Hepatocyte (in vitro differentiated cells): ENCODE data around the gene HIF1A. TPM values are rescaled to one million over a fixed set of nuclear protein-coding genes. Genes with fewer than 3 reads are reported as not detected.

Source experiments
- DNase-seq: peaks from one replicate; pipeline ENCODE4 v3.0.0-alpha.2; 2016; ENCODE audit warnings: low spot score
- H2AFZ ChIP-seq: fragments of 200-600 bp; sonication (generic); 2 replicates; pipeline ENCODE4 v1.6.0; 2016; ENCODE audit warnings: antibody characterized with exemption, mild to moderate bottlenecking
- H3K27ac ChIP-seq: fragments of 200-600 bp; sonication (generic); 2 replicates; pipeline ENCODE4 v1.5.1; 2016; ENCODE audit warnings: mild to moderate bottlenecking
- H3K27me3 ChIP-seq: fragments of 200-600 bp; sonication (generic); 2 replicates; pipeline ENCODE4 v1.6.1; 2016
- H3K36me3 ChIP-seq: fragments of 200-600 bp; sonication (generic); replicated peaks from 2 replicates; pipeline ENCODE4 v1.5.1; 2016; ENCODE audit warnings: low read depth; ENCODE audit not compliant: insufficient read depth
- H3K4me1 ChIP-seq: fragments of 200-600 bp; sonication (generic); 2 replicates; pipeline ENCODE4 v1.5.1; 2016; ENCODE audit warnings: mild to moderate bottlenecking, moderate library complexity; ENCODE audit not compliant: insufficient read depth
- H3K4me2 ChIP-seq: fragments of 200-600 bp; sonication (generic); 2 replicates; pipeline ENCODE4 v1.6.0; 2016
- H3K4me3 ChIP-seq: fragments of 200-600 bp; sonication (generic); 2 replicates; pipeline ENCODE4 v1.5.1; 2016; ENCODE audit warnings: mild to moderate bottlenecking
- H3K79me2 ChIP-seq: fragments of 200-600 bp; sonication (generic); 2 replicates; pipeline ENCODE4 v1.6.0; 2017; ENCODE audit warnings: mild to moderate bottlenecking
- H3K9me2 ChIP-seq: fragments of 200-600 bp; sonication (generic); replicated peaks from 2 replicates; pipeline ENCODE4 v1.6.0; 2017; ENCODE audit warnings: mild to moderate bottlenecking; ENCODE audit not compliant: insufficient read depth
- H3K9me3 ChIP-seq: fragments of 200-600 bp; sonication (generic); 2 replicates; pipeline ENCODE4 v1.5.1; 2016; ENCODE audit warnings: low read depth, mild to moderate bottlenecking
- H4K20me1 ChIP-seq: fragments of 200-600 bp; sonication (generic); 2 replicates; pipeline ENCODE4 v1.6.0; 2016; ENCODE audit warnings: mild to moderate bottlenecking; ENCODE audit not compliant: insufficient read depth, poor library complexity, severe bottlenecking
- CTCF ChIP-seq: fragments of 200-600 bp; sonication (generic); IDR thresholded peaks from 2 replicates; pipeline ENCODE4 v1.5.1; 2016; ENCODE audit warnings: antibody characterized with exemption, mild to moderate bottlenecking; ENCODE audit not compliant: poor library complexity
- EZH2 ChIP-seq: fragments of 200-600 bp; sonication (generic); IDR thresholded peaks from 2 replicates; pipeline ENCODE4 v1.6.1; 2016; ENCODE audit warnings: antibody characterized with exemption, mild to moderate bottlenecking, borderline replicate concordance
- EZH2phosphoT487 ChIP-seq: fragments of 200-600 bp; sonication (generic); IDR thresholded peaks from one replicate; pipeline ENCODE4 v1.6.1; 2018; ENCODE audit warnings: antibody characterized with exemption, mild to moderate bottlenecking, low read depth, moderate library complexity; ENCODE audit not compliant: unreplicated experiment, severe bottlenecking
- WGBS: methylation state at CpG from one replicate; pipeline ENCODE4 v1.1.6; 2016; ENCODE audit warnings: low lambda C conversion rate; ENCODE audit errors: missing lambda C conversion rate; 5-methylcytosine and 5-hydroxymethylcytosine counted together
- polyA plus RNA-seq: library from polyadenylated mRNA; unstranded; fragments of >200 nt; fragmentation: Nextera tagmentation; extraction: Ambion mirVana; gene quantifications from 2 replicates; pipeline ENCODE4 v1.2.1, GENCODE V29; 2016
- total RNA-seq: library from RNA; depleted of rRNA; stranded (reverse); fragments of >200 nt; gene quantifications from 2 replicates; pipeline ENCODE4 v1.2.3, GENCODE V29; 2014

Gene HIF1A
- total and polyA plus RNA-seq, 2 experiments from 2014 or later: 169 to 285 TPM

DNA sequence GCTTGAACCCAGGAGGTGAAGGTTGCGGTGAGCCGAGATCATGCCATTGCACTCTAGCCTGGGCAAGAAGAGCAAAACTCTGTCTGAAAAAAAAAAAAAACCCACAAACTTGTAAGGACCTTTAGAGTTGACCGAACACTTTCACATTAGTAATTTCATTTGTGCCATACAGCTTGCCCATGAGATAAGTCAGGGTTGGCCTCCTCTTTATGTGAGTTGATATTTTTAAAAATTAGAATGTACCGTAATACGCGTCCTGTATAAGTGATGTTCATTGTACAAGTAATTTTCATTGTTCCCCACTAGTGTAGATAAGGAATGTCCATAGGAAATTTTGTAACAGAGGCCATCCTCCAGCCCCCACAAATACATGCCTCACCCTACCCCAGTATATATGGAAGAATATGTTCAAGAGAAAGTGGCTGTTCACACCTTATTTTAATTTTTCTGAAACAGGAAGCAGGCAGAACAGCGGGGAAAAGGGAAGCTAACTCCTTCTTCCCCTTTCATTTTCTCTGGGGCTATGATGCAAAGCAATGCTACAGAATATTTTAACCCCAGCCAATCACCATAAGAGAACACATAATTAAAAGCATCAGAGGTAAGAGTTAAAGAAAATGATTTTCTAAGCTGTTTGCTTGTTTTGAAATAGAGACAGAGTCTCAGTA is 31.9 kb upstream of the HIF1A start:
- TF ChIP-seq CTCF: no peak
- H4K20me1 ChIP-seq: no peaks in the 10 kb centered on the region
- no peaks in the 10 kb centered on the region for H3K27me3 ChIP-seq
- DNase-seq: no peak
- H3K4me2 ChIP-seq: no peak overlapping the region
- no peak overlapping the region for H2AFZ ChIP-seq
- no peaks in the 10 kb centered on the region for H3K9me2 ChIP-seq
- no peak overlapping the region for H3K27ac ChIP-seq
- no peaks in the 10 kb centered on the region for H3K9me3 ChIP-seq
- H3K36me3 ChIP-seq: no peaks in the 10 kb centered on the region
- WGBS: 92% methylated on average over 7 of the region's 7 CpGs
- no peaks in the 10 kb centered on the region for H3K79me2 ChIP-seq
- H3K4me1 ChIP-seq: peaks cover 6% of the 10 kb centered on the region
- H3K4me3 ChIP-seq: no peak overlapping the region

- no peaks in the 10 kb centered on the region for H3K9me2 ChIP-seq
- H3K9me3 ChIP-seq: no peaks in the 10 kb centered on the region
- H2AFZ ChIP-seq: no peak overlapping the region
- no peaks in the 10 kb centered on the region for H3K79me2 ChIP-seq
- no peaks in the 10 kb centered on the region for H3K4me1 ChIP-seq
- WGBS: 76% methylated on average over 1 of the region's 1 CpG
- H3K4me3 ChIP-seq: no peak overlapping the region
- no peaks in the 10 kb centered on the region for H3K27me3 ChIP-seq
- no peaks in the 10 kb centered on the region for H3K36me3 ChIP-seq
- DNase-seq: no peak
- no peak overlapping the region for H3K4me2 ChIP-seq
- TF ChIP-seq EZH2 (no peak), CTCF (no peak), EZH2phosphoT487 (no peak)
- H4K20me1 ChIP-seq: no peaks in the 10 kb centered on the region
- no peak overlapping the region for H3K27ac ChIP-seq
These were observed 27.0 kb upstream of the HIF1A start for GRCh38 chr14:61668282-61668681.

GRCh38 chr14:61670576-61670975 is 24.7 kb upstream of the HIF1A start:
- no peaks in the 10 kb centered on the region for H3K27me3 ChIP-seq
- no peak overlapping the region for H2AFZ ChIP-seq
- 72% methylated on average over 7 of the region's 7 CpGs for WGBS

More at GRCh38 chr14:61670576-61670975, 24.7 kb upstream of the HIF1A start:
- Histone ChIP-seq H3K4me3 (no peak overlapping the region), H3K79me2 (no peaks in the 10 kb centered on the region), H3K4me2 (no peak overlapping the region), H3K9me3 (no peaks in the 10 kb centered on the region), H3K4me1 (no peaks in the 10 kb centered on the region), H4K20me1 (no peaks in the 10 kb centered on the region), H3K27ac (no peak overlapping the region), H3K9me2 (no peaks in the 10 kb centered on the region), H3K36me3 (no peaks in the 10 kb centered on the region)
- TF ChIP-seq EZH2phosphoT487 (no peak), EZH2 (no peak), CTCF (no peak)
- DNase-seq: no peak
